Prostate gland (tissue), 2 donors: ENCODE data around the gene ROBO1. TPM values are rescaled to one million over a fixed set of nuclear protein-coding genes. Genes with fewer than 3 reads are reported as not detected.

Experiments used
- DNase-seq: peaks from one replicate; pipeline ENCODE4 v3.0.0-alpha.2; 2019; ENCODE audit warnings: low spot score
- H3K27ac ChIP-seq, 2 donors: fragments of 200-600 bp; sonication (generic); 2 replicates each; pipeline ENCODE4 v1.5.1; 2017 to 2019
- H3K27me3 ChIP-seq: fragments of 200-600 bp; sonication (generic); replicated peaks from 2 replicates; pipeline ENCODE4 v1.5.1; 2019; ENCODE audit not compliant: insufficient read depth
- H3K36me3 ChIP-seq, 2 donors: fragments of 200-600 bp; sonication (generic); 1 replicate in 1 of 2; 2 replicates in 1 of 2; pipeline versions ENCODE4 v1.5.1 to v1.8.1; 2017 to 2019
- H3K4me1 ChIP-seq: fragments of 200-600 bp; sonication (generic); replicated peaks from 2 replicates; pipeline ENCODE4 v1.5.1; 2019
- H3K4me3 ChIP-seq, 2 donors: fragments of 200-600 bp; sonication (generic); 2 replicates each; pipeline ENCODE4 v1.5.1; 2017 to 2019
- H3K9me3 ChIP-seq: fragments of 200-600 bp; sonication (generic); 2 replicates; pipeline ENCODE4 v1.5.1; 2017
- POLR2A ChIP-seq: fragments of 450-650 bp; IDR thresholded peaks from one replicate; pipeline ENCODE4 v1.6.1; 2016; ENCODE audit warnings: antibody characterized with exemption, mild to moderate bottlenecking
- POLR2AphosphoS5 ChIP-seq: sonication (generic); formaldehyde crosslinking; IDR thresholded peaks from one replicate; pipeline ENCODE4 v1.6.1; 2017; ENCODE audit warnings: antibody characterized with exemption
- WGBS: methylation state at CpG from one replicate; pipeline ENCODE4 v1.1.5; 2018; 5-methylcytosine and 5-hydroxymethylcytosine counted together
- intact Hi-C: fragments of 100-400 bp; cut with DNase I; formaldehyde crosslinking; loops from one replicate; pipeline ENCODE4 v1.14.2; 2022
- total RNA-seq, 2 donors: library from RNA; depleted of rRNA; stranded (reverse); fragments of >200 nt; gene quantifications; one replicate each; pipeline ENCODE4 v1.1.0, GENCODE V29; 2016
- TF ChIP-seq, protein P1 (sequence below), 4 experiments: fragments of 200-600 bp in 2 of 4; fragments of 450-650 bp in 2 of 4; sonication (generic) in 2 of 4; IDR thresholded peaks; 1 replicate in 3 of 4; 2 replicates in 1 of 4; pipeline ENCODE4 v1.5.1; 2016 to 2019; ENCODE audit warnings: antibody characterized with exemption in 4 of 4, mild to moderate bottlenecking in 2 of 4, moderate library complexity in 2 of 4

The ROBO1 gene
- total RNA-seq, 2 donors from 2014 or later: 37.6 to 50.8 TPM

DNA sequence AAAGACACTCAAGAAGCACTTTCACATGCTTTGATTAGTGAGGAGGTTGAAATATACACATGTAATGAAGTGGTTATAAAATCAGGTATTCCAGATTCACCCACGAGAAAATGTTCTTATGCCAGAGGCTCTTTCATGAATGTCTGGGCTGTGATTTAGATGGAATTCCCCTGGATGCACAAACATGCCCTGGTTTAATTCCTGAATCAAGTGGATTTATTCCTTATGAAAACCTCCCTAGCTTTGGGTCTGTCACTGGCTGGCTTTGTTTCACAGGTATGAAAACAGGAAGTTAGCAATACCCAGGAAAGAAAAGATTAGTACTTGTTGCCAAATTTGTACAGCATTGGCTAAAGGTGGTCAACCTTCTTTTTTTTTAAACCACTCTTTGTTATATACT, 1123.0 kb downstream of the ROBO1 start:
- H3K27me3 ChIP-seq: no peaks in the 10 kb centered on the region
- no peaks in the 10 kb centered on the region for H3K9me3 ChIP-seq
- H3K4me3 ChIP-seq: no peak overlapping the region
- no peak for DNase-seq
- intact Hi-C loops: loop anchor here (10.0 kb wide), 1 partner anchor 1610 kb away; no protein-coding TSS in a partner anchor
- H3K27ac ChIP-seq: no peak overlapping the region
- no peaks in the 10 kb centered on the region for H3K36me3 ChIP-seq
- H3K4me1 ChIP-seq: no peaks in the 10 kb centered on the region
- no peak for TF ChIP-seq POLR2AphosphoS5
- TF ChIP-seq POLR2A: no peak
- TF ChIP-seq, protein P1, sequence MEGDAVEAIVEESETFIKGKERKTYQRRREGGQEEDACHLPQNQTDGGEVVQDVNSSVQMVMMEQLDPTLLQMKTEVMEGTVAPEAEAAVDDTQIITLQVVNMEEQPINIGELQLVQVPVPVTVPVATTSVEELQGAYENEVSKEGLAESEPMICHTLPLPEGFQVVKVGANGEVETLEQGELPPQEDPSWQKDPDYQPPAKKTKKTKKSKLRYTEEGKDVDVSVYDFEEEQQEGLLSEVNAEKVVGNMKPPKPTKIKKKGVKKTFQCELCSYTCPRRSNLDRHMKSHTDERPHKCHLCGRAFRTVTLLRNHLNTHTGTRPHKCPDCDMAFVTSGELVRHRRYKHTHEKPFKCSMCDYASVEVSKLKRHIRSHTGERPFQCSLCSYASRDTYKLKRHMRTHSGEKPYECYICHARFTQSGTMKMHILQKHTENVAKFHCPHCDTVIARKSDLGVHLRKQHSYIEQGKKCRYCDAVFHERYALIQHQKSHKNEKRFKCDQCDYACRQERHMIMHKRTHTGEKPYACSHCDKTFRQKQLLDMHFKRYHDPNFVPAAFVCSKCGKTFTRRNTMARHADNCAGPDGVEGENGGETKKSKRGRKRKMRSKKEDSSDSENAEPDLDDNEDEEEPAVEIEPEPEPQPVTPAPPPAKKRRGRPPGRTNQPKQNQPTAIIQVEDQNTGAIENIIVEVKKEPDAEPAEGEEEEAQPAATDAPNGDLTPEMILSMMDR (IDR thresholded peaks at IDR 0.05): no peak
- 21% methylated on average over 1 of the region's 1 CpG for WGBS

DNA sequence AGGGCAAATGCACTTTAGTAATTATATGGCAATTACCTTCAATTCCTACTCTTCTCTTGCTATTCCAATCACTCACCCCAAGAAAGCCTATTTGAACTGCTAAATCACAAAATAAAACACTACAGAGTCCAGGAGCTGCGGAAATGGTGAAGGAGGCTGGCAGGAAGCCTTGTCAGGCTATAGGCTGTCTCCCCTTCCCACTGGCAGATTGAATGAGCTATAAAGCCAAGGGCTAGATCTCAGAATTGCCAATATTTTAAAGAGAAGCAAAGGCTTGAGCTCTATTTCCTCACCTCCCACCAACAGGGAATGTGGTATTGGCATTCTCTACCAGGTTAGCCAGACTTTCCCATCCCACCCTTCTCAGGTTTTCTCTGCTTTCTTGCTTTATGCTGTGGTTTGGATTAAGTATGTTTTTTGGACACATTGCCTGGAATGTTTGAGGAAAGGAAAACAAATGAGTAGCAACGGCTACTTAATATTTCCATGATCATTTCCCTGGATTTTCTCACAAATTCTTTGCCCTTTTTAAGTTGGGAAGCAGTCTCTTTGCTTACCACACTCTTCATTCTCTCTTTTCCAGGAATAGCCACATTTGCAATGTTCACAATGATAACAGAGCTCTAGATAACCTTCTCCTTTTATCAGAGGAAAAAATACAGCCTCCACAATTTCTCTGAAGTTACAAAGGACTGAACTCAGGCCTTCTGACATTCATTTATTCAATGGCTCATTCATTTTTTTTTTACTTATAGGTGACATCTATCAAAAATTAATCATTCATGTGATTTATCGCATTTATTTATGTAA, 1125.4 kb downstream of the ROBO1 start:
- DNase-seq: no peak
- Histone ChIP-seq H3K4me1 (no peaks in the 10 kb centered on the region), H3K27me3 (no peaks in the 10 kb centered on the region), H3K4me3 (no peak overlapping the region), H3K27ac (no peak overlapping the region), H3K9me3 (no peaks in the 10 kb centered on the region), H3K36me3 (no peaks in the 10 kb centered on the region)
- intact Hi-C loops: loop anchor here (10.0 kb wide), 1 partner anchor 1608 kb away; no protein-coding TSS in a partner anchor
- 63% methylated on average over 3 of the region's 3 CpGs for WGBS
- TF ChIP-seq POLR2A: no peak
- TF ChIP-seq, protein P1 (IDR thresholded peaks at IDR 0.05): no peak
- TF ChIP-seq POLR2AphosphoS5: no peak

DNA sequence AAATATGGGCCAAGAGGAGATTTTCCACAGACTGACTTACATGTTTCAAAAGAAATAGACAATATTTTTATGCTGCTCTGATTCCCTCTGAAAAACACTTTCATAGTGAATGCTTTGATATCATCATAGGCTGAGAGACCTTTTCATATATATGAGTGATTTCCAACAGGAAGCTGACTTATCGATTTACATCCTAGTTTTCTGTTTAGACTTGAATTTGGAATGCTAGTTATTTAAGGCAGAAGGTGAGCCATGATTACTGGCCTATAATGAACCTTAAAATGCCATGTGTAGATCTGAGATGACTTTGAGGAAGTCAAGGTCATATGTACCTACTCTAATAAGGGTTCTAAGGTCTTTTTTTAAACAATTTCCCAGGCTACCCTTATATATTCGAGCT, 1126.1 kb downstream of the ROBO1 start:
- TF ChIP-seq POLR2A (no peak), POLR2AphosphoS5 (no peak)
- TF ChIP-seq, protein P1 (IDR thresholded peaks at IDR 0.05): no peak
- Histone ChIP-seq H3K4me1 (no peaks in the 10 kb centered on the region), H3K4me3 (no peak overlapping the region), H3K27ac (no peak overlapping the region), H3K27me3 (no peaks in the 10 kb centered on the region), H3K9me3 (no peaks in the 10 kb centered on the region), H3K36me3 (no peaks in the 10 kb centered on the region)
- 79% methylated on average over 2 of the region's 2 CpGs for WGBS
- DNase-seq: no peak
- intact Hi-C loops: loop anchor here (10.0 kb wide), 1 partner anchor 1607 kb away; no protein-coding TSS in a partner anchor

DNA sequence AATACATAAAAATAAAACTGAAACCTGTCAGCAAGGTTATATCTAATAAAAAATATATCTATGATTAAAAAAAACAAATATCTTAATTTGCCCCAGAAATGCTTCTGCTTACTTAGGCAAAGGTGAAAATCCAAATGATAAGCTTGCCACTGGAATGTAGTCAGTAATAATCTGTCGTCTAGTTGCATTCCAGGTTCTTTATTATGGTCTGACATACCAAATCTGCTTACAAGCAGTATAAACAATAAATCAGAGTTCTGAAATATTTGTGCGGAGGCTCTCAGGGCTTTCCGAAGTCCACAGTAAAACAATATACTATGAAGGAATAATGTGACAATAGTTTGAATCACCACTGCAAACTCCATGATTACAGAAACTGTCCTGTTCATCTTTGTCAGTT, 1133.5 kb downstream of the ROBO1 start:
- no peaks in the 10 kb centered on the region for H3K27me3 ChIP-seq
- WGBS: 33% methylated on average over 3 of the region's 3 CpGs
- H3K4me1 ChIP-seq: no peaks in the 10 kb centered on the region
- intact Hi-C loops: no loop called here
- no peak for DNase-seq
- H3K36me3 ChIP-seq: no peaks in the 10 kb centered on the region
- no peak overlapping the region for H3K27ac ChIP-seq
- H3K9me3 ChIP-seq: no peaks in the 10 kb centered on the region
- no peak overlapping the region for H3K4me3 ChIP-seq
- TF ChIP-seq, protein P1 (IDR thresholded peaks at IDR 0.05): no peak
- TF ChIP-seq POLR2A (no peak), POLR2AphosphoS5 (no peak)

DNA sequence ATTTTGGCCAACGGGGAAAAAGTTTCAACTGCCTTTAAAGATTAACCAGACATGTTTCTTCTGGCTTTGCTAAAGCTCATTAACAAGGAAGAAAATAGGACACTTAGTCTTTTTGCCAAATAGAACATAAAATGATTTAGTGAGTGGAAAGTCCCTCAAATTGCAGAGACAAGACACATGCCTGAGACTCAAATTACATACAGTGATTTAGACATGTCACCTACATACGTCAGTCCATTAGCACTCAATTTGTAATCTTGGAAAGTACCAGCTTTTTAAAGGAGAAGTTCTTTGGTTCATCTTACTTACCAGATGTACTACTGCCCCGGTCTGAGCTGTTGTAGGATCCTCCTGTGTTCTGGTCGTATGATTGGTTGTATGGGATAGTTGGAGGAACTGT, 1134.2 kb downstream of the ROBO1 start:
- TF ChIP-seq POLR2AphosphoS5 (no peak), POLR2A (no peak)
- TF ChIP-seq, protein P1 (IDR thresholded peaks at IDR 0.05): no peak
- WGBS: 39% methylated on average over 4 of the region's 4 CpGs
- no peak for DNase-seq

More for the DNA sequence above, 1134.2 kb downstream of the ROBO1 start:
- H3K4me1 ChIP-seq: no peaks in the 10 kb centered on the region
- no peak overlapping the region for H3K27ac ChIP-seq
- H3K4me3 ChIP-seq: no peak overlapping the region
- H3K9me3 ChIP-seq: no peaks in the 10 kb centered on the region
- intact Hi-C loops: no loop called here
- no peaks in the 10 kb centered on the region for H3K36me3 ChIP-seq
- H3K27me3 ChIP-seq: no peaks in the 10 kb centered on the region
